Measurements from ENCODE around the gene CEP89. TPM values are rescaled to one million over a fixed set of nuclear protein-coding genes. Genes with fewer than 3 reads are reported as not detected.
"Not testable (repeated sequence)": the region's sequence is repeated elsewhere in the genome, so short reads cannot be mapped to it uniquely, and the experiment has no call there.

The CEP89 gene
- total RNA-seq, 1 donor from 2014 or later = 16.9 TPM

GRCh38 chr19:32998722-32999121 is 27.0 kb upstream of the CEP89 start:
- TF ChIP-seq CTCF (conservative IDR thresholded peaks at IDR 0.05; ENCODE audit: low read depth, low read length) = no peak
- no peak for DNase-seq (ENCODE audit: low read depth)
- H3K4me3 ChIP-seq (ENCODE audit: low read depth, low read length) = no peak overlapping the region

GRCh38 chr19:32997716-32998355 is 26.1 kb upstream of the CEP89 start:
- no peak for TF ChIP-seq CTCF (conservative IDR thresholded peaks at IDR 0.05; ENCODE audit: low read depth, low read length)
- no peak for DNase-seq (ENCODE audit: low read depth)
- H3K4me3 ChIP-seq (ENCODE audit: low read depth, low read length) = no peak overlapping the region

- not testable (repeated sequence) for DNase-seq (ENCODE audit: low read depth); H3K4me3 ChIP-seq (ENCODE audit: low read depth, low read length)
These were observed 25.3 kb upstream of the CEP89 start for GRCh38 chr19:32997061-32997464.

GRCh38 chr19:32995966-32996365 is 24.2 kb upstream of the CEP89 start:
- H3K4me3 ChIP-seq (ENCODE audit: low read depth, low read length); DNase-seq (ENCODE audit: low read depth): not testable (repeated sequence)

GRCh38 chr19:32988724-32989123 is 17.0 kb upstream of the CEP89 start:
- H3K4me3 ChIP-seq (ENCODE audit: low read depth, low read length) = no peak overlapping the region
- no peak for DNase-seq (ENCODE audit: low read depth)
- no peak for TF ChIP-seq CTCF (conservative IDR thresholded peaks at IDR 0.05; ENCODE audit: low read depth, low read length)

- H3K4me3 ChIP-seq (ENCODE audit: low read depth, low read length); DNase-seq (ENCODE audit: low read depth): not testable (repeated sequence)
These were observed 16.5 kb upstream of the CEP89 start for GRCh38 chr19:32988254-32988653.

- DNase-seq (ENCODE audit: low read depth); H3K4me3 ChIP-seq (ENCODE audit: low read depth, low read length): not testable (repeated sequence)
These were observed 10.7 kb upstream of the CEP89 start for GRCh38 chr19:32982488-32982887.

- H3K4me3 ChIP-seq (ENCODE audit: low read depth, low read length); DNase-seq (ENCODE audit: low read depth): not testable (repeated sequence)
These were observed 8.0 kb upstream of the CEP89 start for GRCh38 chr19:32979807-32980206.

GRCh38 chr19:32977813-32978212 is 6.1 kb upstream of the CEP89 start:
- not testable (repeated sequence) for DNase-seq (ENCODE audit: low read depth); H3K4me3 ChIP-seq (ENCODE audit: low read depth, low read length)

GRCh38 chr19:32977280-32977679 is 5.5 kb upstream of the CEP89 start:
- no peak overlapping the region for H3K4me3 ChIP-seq (ENCODE audit: low read depth, low read length)
- no peak for TF ChIP-seq CTCF (conservative IDR thresholded peaks at IDR 0.05; ENCODE audit: low read depth, low read length)
- DNase-seq (ENCODE audit: low read depth) = no peak

Data from epithelial cell of proximal tubule (primary cell).